Inflammatory macrophage treated with lipopolysaccharide for 1 hour (primary cell): ENCODE results near the gene MYBBP1A.

Experiments
- DNase-seq, 2 donors: peaks; one replicate each; pipeline ENCODE4 v3.0.0-alpha.2; 2020 to 2022

The MYBBP1A gene

DNA sequence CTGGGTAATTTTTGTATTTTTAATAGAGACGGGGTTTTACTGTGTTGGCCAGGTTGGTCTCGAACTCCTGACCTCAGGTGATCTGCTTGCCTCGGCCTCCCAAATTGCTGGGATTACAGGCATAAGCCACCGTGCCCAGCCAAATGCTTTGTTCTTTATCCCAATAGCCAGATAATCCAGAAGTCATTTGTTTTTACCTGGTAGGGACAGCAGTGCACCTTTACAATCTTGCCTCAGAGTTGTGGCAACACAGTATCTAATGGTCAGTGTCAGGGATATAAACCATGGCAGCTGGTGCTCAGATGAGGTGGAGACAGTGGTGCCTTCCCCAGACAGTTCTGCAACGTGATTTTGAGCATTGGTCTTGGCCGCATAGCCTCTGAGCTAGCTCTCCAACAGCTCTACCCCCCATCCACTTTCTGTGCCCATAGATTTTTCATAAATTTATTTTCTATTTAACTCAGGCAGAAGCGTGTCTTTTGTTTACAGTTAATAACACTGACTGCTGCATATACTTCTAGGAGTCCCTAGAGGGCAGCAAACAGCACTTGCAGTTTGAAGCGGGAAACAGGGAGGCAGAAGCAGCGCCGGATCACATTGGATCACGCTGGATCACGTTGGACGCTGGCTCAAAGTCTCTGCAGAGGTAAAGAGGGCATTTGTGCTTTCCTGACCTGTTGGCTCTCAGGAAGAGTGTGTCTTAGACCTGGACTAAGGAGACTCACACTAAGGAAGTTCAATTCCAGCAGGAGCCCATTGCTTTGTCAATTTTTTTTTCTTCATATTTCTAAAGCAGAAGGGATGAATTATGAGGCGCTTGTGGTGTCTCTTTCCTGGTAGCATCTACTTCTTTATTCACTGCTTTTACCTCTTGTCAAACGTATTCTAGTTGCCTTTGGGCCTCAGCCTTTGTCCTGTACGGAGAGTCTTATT is 10.3 kb upstream of the MYBBP1A start:
- DNase-seq, result peak; percentile 75 to 82

DNA sequence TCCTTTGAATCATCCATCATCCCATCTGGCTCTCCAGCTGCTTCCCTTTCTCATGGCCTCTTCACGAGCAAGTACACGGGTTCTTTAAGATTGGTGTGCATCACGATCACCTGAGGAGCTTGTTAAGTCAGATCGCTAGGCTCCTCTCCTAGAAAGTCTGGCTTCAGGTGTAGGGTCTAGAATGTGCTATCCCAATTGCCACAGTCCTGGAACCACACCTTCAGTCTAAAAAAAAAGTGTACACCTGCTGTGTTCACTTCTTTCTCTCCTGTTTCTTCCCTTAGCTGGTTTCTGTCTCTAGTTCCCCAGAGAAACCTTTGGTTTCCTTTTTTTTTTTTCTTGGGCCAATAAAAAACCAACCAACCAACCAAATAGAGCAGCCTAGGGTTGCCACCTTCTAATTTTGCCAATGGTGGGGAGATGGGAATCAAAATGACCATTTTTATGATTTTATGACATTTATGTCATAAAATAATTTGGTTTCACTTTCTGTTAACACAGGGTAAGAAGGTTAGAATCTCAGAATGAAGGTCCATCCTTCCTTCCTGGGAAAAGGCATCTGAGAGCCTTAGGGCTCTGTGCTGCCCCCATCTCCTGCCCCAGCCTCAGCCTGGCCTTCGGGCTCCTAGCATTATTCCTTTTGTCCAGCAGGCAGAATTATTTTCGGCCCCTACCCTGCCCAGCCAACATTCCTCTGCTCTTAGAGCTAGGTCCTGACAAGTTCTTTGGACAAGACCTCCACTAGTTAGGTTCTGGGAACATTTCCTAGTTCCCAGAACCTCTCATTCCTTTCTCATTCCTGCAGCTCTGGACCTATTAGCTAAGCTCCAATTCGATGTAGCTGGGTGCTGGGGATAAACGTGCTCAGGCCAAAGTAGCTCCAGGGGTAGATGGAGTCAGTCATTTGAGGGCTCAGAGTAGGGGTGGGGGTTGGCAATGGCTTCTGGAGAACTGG is 7.1 kb upstream of the MYBBP1A start:
- DNase-seq, result no peak

- DNase-seq, result no peak
These were observed 5.7 kb upstream of the MYBBP1A start for GRCh38 chr17:4560837-4561256.

- no peak for DNase-seq
These were observed 5.2 kb upstream of the MYBBP1A start, which contains the start of gene GGT6 for GRCh38 chr17:4560421-4560820. GGT6 (minus strand) TSS chr17:4560577; CDS start chr17:4560521, 56 bp downstream.

GRCh38 chr17:4559966-4560365 is 4.8 kb upstream of the MYBBP1A start:
- DNase-seq, result no peak

- no peak for DNase-seq
These were observed 4.1 kb upstream of the MYBBP1A start for GRCh38 chr17:4559139-4559791.

GRCh38 chr17:4558347-4558971 is 3.3 kb upstream of the MYBBP1A start:
- DNase-seq, result no peak

- no peak for DNase-seq
These were observed 2.6 kb upstream of the MYBBP1A start for GRCh38 chr17:4557626-4558346.

DNA sequence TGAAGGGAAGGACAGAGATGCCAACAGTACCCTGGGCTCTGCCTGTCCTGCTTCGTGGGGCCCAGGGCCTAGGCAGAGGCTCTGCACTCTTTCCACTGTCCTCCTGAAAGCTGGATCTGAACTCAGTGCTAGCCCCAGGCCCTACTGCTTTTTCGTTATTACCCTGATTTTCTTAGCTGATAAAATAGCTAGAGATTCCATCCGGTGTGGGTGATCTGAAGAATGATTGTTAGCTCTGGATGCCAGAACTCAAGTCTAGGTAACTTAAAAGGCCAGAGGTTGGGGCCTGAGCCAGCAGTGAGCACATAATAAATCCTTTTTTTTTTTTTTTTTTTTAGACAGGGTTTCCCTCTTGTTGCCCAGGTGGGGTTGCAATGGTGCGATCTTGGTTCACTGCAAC is 1.8 kb upstream of the MYBBP1A start:
- no peak for DNase-seq

DNA sequence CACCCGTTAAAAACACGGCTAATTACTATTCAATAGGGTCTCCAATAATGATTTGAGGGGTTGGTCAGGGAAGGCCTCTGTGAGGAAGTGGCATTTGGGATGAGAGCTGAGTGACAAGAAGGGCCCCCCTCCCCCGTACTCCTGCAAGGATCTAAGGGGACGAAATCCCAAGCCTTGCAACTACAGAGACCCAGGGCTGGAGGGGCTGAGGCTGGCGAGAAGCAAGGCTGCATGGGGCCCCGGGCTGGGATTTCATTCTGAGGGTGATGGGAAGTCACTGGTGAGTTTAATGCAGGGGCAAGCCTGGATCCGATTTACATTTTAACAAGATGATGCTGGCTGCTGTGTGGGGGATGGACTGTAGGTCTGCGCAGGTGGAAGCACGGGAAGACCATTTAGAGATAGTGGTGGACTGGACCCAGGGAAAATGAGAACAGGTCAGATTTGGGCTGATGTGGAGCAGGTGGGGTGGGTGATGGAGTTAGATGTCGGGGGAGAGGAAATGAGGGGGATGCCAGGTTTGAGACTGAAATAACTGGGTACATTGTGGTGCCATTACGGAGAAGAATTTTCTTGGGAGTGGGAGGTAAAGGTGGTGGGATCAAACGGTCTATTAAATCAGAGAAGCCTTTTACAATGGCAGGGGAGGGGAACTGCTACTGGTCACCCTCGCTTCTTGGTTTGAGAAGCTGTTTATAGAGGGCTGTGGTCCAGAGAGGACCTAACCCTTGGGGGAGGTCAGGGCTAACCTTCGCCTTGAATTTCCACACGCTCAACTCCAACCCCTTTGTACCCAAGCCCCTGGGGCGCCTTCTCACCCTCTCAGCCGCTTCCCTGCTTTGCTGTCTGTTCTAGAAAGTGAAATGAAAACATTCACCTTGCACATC is 932 bp upstream of the MYBBP1A start:
- DNase-seq, result no peak

DNA sequence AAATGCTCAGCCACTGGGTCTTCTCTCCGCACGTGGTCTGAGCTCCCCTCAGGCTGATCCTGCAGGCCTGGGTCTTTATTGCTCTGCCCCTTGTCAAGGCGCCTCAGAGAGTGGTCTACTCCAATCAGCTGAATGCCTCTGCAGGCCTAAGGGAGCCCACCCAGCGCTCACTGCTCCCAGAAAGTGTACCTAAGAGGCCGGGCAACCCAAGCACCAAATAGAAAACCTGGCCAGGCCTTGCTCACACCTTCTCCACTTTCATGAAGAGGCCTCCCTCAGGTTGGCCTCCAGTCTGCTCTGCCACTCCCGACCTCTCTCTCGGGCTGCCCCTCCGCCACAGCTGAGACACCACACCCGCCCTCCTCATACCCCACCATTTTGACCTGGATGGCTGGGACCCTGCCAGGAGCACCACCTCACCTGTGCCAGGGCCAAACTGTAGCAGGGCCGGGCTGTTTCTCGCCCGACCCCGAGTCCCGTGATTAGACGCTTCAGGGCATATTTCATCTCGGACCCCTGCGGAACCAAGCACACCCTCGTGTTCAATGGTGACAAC is 665 bp downstream of the MYBBP1A start:
- DNase-seq, result no peak

DNA sequence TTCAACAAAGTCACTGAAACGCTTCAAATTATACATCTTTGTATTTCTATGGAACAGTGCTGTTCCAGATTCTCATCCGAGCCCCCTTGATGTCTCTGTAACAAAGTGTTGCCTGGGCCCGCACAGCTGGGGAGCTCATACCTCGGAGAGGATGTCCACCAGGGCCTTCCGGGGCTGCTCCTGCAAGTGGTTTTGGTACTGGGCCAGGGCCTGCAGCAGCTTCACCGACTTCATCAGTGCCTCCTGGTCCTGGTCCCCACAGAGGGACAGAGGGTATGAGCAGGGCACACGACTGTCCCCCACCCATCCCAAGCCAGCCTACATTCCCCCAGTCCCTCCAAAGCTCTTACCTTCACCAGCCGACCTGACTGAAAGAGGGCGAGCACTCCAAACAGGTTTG is 1.5 kb downstream of the MYBBP1A start:
- DNase-seq, result no peak

GRCh38 chr17:4551796-4552525 is 3.2 kb downstream of the MYBBP1A start:
- DNase-seq, result no peak

DNA sequence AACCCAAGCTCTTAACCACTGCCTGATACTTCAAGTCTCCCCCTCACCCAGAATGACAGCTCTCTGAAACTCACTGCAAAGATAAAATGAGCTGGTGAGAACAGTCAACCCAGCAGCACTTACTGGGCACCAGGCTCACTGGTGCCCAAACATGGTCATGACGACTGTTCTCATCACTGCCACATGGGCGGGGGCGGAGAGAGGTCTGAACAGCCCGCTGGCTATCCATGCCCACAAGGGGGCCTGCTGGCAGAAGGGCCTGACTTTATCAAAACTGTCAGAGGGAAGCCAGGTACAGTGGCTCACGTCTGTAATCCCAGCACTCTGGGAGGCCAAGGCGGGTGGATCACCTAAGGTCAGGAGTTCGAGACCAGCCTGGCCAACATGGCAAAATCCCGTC is 4.0 kb downstream of the MYBBP1A start:
- no peak for DNase-seq

DNA sequence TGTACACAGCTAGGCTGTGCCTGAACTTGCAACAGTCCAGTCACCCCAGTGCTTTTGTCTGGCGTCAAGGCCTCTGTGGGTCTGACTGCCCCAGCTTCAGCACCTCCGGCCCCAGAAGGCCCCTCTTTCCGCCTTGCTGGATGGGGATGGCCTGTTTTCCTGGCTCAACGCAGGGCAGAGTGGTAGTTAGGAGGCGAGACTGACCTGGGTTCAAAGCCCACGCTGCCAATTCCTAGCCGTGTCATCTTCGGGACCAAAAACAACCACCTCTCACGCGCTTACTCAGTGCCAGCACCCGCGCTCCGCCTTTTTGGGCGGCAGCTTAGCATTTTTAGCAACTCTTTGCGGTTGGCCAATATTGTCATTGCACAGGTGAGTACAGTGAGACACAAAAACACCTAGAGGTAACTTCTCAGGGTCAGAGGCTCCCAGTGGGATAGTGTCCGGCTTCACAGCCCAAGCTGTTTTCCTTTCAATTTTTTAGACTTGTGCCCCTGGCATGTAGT is 4.6 kb downstream of the MYBBP1A start:
- no peak for DNase-seq

DNA sequence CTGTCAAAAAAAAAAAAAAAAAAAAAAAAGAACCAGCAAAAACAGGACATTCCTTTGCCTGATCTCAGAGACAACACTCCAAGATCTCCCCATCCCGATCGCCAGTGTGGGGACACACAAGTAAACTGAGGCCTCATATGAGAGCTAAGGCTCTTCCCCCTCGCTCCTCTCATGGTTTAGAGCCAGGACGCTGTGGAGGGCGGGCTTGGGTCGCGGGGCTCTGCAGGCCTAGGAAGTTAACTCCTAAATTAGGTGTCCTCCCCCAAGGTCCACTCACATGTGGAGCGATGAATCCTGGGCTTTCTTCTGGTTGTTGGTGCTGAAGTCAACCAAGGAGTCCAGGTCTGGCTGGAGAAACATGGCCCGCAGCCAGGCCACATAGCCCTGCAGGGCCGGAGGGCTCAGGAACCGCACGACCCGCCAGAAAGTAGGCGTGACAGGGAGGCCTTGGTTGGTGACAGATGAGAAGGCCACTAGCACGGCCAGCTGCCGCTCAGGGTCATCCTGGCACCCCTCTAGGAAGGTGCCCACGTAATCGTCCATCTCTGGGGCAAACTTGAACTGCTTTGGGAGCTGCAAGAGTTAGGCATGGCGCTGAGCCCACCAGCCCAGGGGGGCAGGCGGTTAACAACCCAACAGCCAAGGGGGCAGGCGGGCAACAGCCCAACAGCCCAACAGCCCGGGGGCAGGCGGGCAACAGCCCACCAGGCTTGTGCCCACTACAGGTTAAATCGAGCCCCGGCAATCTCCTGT is 5.2 kb downstream of the MYBBP1A start:
- DNase-seq, result no peak

DNA sequence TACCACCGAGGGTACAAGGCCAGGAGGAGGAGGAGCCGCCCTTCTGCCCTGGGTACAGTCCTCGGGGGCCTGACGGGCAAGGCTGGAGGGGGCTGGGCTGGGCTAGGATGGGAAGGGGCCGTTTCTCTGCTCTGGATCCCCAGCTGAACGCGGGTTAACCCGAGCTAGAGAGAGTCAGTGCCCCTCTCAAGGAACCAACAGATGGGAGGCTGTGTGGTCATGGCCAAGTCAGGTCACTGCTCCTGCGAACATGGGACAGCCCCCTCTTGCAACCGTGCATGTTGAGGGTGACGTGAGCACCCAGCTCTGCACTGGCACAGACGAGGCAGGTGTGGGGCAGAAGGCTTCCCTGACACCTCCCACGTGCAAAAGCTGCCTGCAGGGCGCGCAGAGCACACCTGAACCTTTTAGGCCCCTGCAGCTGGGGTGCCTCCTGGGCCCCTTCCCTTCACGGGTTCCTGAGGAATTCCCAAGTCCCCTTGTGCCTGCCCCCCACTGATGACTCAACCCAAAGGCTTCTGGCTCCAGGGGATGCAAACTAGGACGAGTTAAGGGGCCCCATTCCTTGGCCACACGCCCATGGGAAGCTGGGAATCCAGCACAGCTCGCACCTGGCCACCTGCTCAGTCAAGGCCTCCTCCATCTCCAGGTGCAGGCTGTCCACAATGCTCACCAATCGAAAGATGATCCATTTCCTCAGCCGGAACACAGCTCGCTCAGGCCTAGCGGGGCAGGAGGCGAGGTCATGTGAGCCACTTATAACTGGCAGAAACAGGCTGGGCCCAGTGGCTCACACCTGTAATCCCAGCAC is 6.3 kb downstream of the MYBBP1A start:
- no peak for DNase-seq

DNA sequence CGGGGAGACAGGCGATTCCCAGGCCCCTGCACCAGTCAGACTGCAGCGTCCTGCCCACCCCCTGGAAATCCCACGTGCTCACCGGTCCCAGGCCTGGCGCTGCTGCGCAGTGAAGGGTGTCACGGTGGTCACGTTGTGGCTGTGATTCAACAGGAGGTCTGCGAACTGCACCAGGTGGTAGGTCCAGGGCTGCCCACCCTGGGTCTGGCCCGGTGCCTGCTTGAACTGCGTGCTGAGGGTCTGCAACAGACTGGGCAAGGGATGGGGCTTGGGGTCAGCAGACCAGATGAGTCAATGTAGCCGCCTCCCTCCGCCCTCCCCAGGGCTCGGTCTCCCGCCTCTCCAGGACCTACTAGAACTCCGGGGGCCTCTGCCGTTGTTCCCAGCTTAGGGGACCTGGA is 7.1 kb downstream of the MYBBP1A start:
- DNase-seq, result no peak
